Muscle layer of duodenum (tissue), 2 donors: ENCODE results near the gene RPL38.

Experiments
- H3K27ac ChIP-seq: one replicate; pipeline ENCODE4 v1.7.0; 2013; ENCODE audit warnings: mild to moderate bottlenecking, low read length
- H3K27me3 ChIP-seq: one replicate; pipeline ENCODE4 v1.7.0; 2013; ENCODE audit warnings: low read depth, mild to moderate bottlenecking, control low read depth, low read length
- H3K36me3 ChIP-seq, 2 donors: one replicate each; pipeline ENCODE4 v1.7.0; 2013; ENCODE audit warnings: low read length in 2 of 2, control low read depth in 1 of 2, mild to moderate bottlenecking in 1 of 2; ENCODE audit not compliant: insufficient read depth in 2 of 2, control insufficient read depth in 1 of 2
- H3K4me1 ChIP-seq, 2 donors: one replicate each; pipeline ENCODE4 v1.7.0; 2013; ENCODE audit warnings: low read length in 2 of 2, mild to moderate bottlenecking in 2 of 2, control low read depth in 1 of 2, moderate library complexity in 1 of 2; ENCODE audit not compliant: insufficient read depth in 2 of 2, control insufficient read depth in 1 of 2
- H3K4me3 ChIP-seq, 2 donors: one replicate each; pipeline ENCODE4 v1.7.0; 2013; ENCODE audit warnings: low read length in 2 of 2, low read depth in 1 of 2, mild to moderate bottlenecking in 1 of 2
- H3K9me3 ChIP-seq, 2 donors: one replicate each; pipeline ENCODE4 v1.7.0; 2013; ENCODE audit warnings: low read length in 2 of 2, control low read depth in 1 of 2, mild to moderate bottlenecking in 1 of 2; ENCODE audit not compliant: control insufficient read depth in 1 of 2
- donor health status: healthy.

RPL38 gene

GRCh38 chr17:74243013-74243755 is 39.7 kb downstream of the RPL38 start:
- Histone ChIP-seq H3K4me1 (peaks cover 4 to 22% of the 10 kb centered on the region in 2 donors), H3K27me3 (no peaks in the 10 kb centered on the region), H3K9me3 (no peaks in the 10 kb centered on the region), H3K4me3 (no peak overlapping the region), H3K27ac (no peak overlapping the region), H3K36me3 (no peaks in the 10 kb centered on the region)

- Histone ChIP-seq H3K4me3 (no peak overlapping the region), H3K27ac (no peak overlapping the region), H3K27me3 (no peaks in the 10 kb centered on the region), H3K9me3 (no peaks in the 10 kb centered on the region), H3K36me3 (no peaks in the 10 kb centered on the region), H3K4me1 (peaks cover 4 to 22% of the 10 kb centered on the region in 2 donors)
Observed at GRCh38 chr17:74244128-74244527, 40.6 kb downstream of the RPL38 start.

- Histone ChIP-seq H3K27me3 (no peaks in the 10 kb centered on the region), H3K27ac (no peak overlapping the region), H3K36me3 (no peaks in the 10 kb centered on the region), H3K4me3 (no peak overlapping the region), H3K9me3 (no peaks in the 10 kb centered on the region), H3K4me1 (peaks cover 4 to 22% of the 10 kb centered on the region in 2 donors)
Observed at GRCh38 chr17:74244548-74244947, 41.1 kb downstream of the RPL38 start.

GRCh38 chr17:74245145-74245831 is 41.8 kb downstream of the RPL38 start:
- Histone ChIP-seq H3K9me3 (no peaks in the 10 kb centered on the region), H3K4me1 (peaks cover 4 to 22% of the 10 kb centered on the region in 2 donors), H3K36me3 (no peaks in the 10 kb centered on the region), H3K4me3 (no peak overlapping the region), H3K27me3 (no peaks in the 10 kb centered on the region), H3K27ac (no peak overlapping the region)

GRCh38 chr17:74245871-74246270 is 42.4 kb downstream of the RPL38 start:
- no peak overlapping the region for H3K27ac ChIP-seq
- no peaks in the 10 kb centered on the region for H3K36me3 ChIP-seq
- H3K4me1 ChIP-seq = peaks cover 4 to 22% of the 10 kb centered on the region in 2 donors

GRCh38 chr17:74249590-74250270 is 46.3 kb downstream of the RPL38 start:
- Histone ChIP-seq H3K4me3 (no peak overlapping the region), H3K4me1 (peaks cover 0 to 8% of the 10 kb centered on the region in 2 donors), H3K27ac (no peak overlapping the region), H3K9me3 (no peaks in the 10 kb centered on the region), H3K27me3 (no peaks in the 10 kb centered on the region), H3K36me3 (peaks cover 0 to 18% of the 10 kb centered on the region in 2 donors)

More at GRCh38 chr17:74245871-74246270, 42.4 kb downstream of the RPL38 start:
- H3K27me3 ChIP-seq = no peaks in the 10 kb centered on the region
- no peaks in the 10 kb centered on the region for H3K9me3 ChIP-seq
- no peak overlapping the region for H3K4me3 ChIP-seq

GRCh38 chr17:74250324-74250995 is 47.0 kb downstream of the RPL38 start:
- Histone ChIP-seq H3K4me3 (no peak overlapping the region), H3K4me1 (peaks cover 0 to 6% of the 10 kb centered on the region in 2 donors), H3K9me3 (no peaks in the 10 kb centered on the region), H3K27me3 (no peaks in the 10 kb centered on the region), H3K36me3 (peaks cover 0 to 18% of the 10 kb centered on the region in 2 donors), H3K27ac (no peak overlapping the region)

- no peaks in the 10 kb centered on the region for H3K27me3 ChIP-seq
- H3K9me3 ChIP-seq = no peaks in the 10 kb centered on the region
- H3K4me1 ChIP-seq = peaks cover 0 to 3% of the 10 kb centered on the region in 2 donors
- H3K27ac ChIP-seq = no peak overlapping the region
- H3K36me3 ChIP-seq = peaks cover 0 to 18% of the 10 kb centered on the region in 2 donors
- H3K4me3 ChIP-seq = no peak overlapping the region
Observed at GRCh38 chr17:74251051-74251450, 47.6 kb downstream of the RPL38 start.

GRCh38 chr17:74251569-74251968 is 48.1 kb downstream of the RPL38 start:
- no peak overlapping the region for H3K4me3 ChIP-seq
- H3K27me3 ChIP-seq = no peaks in the 10 kb centered on the region
- H3K9me3 ChIP-seq = no peaks in the 10 kb centered on the region
- no peaks in the 10 kb centered on the region for H3K4me1 ChIP-seq
- no peak overlapping the region for H3K27ac ChIP-seq
- H3K36me3 ChIP-seq = peaks cover 0 to 18% of the 10 kb centered on the region in 2 donors

GRCh38 chr17:74252211-74252610 is 48.7 kb downstream of the RPL38 start:
- H3K27ac ChIP-seq = no peak overlapping the region
- H3K27me3 ChIP-seq = no peaks in the 10 kb centered on the region
- H3K4me1 ChIP-seq = no peaks in the 10 kb centered on the region
- no peak overlapping the region for H3K4me3 ChIP-seq
- peaks cover 0 to 18% of the 10 kb centered on the region in 2 donors for H3K36me3 ChIP-seq
- H3K9me3 ChIP-seq = no peaks in the 10 kb centered on the region

- Histone ChIP-seq H3K9me3 (no peaks in the 10 kb centered on the region), H3K27ac (no peak overlapping the region), H3K36me3 (peaks cover 0 to 18% of the 10 kb centered on the region in 2 donors), H3K4me1 (no peaks in the 10 kb centered on the region), H3K4me3 (no peak overlapping the region), H3K27me3 (no peaks in the 10 kb centered on the region)
Observed at GRCh38 chr17:74253036-74253435, 49.6 kb downstream of the RPL38 start.
